IMR-90 (cell line): Measurements from ENCODE around the gene DCLK1. TPM values are rescaled to one million over a fixed set of nuclear protein-coding genes. Genes with fewer than 3 reads are reported as not detected.

Experiments
- ATAC-seq: fragments of 200-7000 bp; cut with Tn5 transposase; 2 replicates; pipeline ENCODE4 v1.9.1; 2020; ENCODE audit warnings: low read depth, mild to moderate bottlenecking, moderate library complexity
- BruUV-seq: library from RNA; stranded (reverse); fragments of 400-500 nt; replicated peaks from 2 replicates; lab custom pipeline; 2021; lab: Mats Ljungman, UMichigan
- CTCF ChIA-PET: fragments of 300-600 bp; formaldehyde crosslinking; extraction: SDS; loops from one replicate; lab custom pipeline; 2021; ENCODE audit warnings: antibody characterized with exemption; lab: Yijun Ruan, JAX
- POLR2A ChIA-PET: fragments of 300-600 bp; sonication (Branson Sonifier 250); formaldehyde crosslinking; loops from one replicate; lab custom pipeline; 2022; ENCODE audit warnings: antibody characterized with exemption; ENCODE audit not compliant: unreplicated experiment; lab: Charles Lee
- DNase-seq: peaks from one replicate; pipeline ENCODE4 v3.0.0; 2013
- H2AFZ ChIP-seq: replicated peaks from 2 replicates; pipeline ENCODE3; 2013; ENCODE audit warnings: low read length, mild to moderate bottlenecking; ENCODE audit not compliant: poor library complexity
- H2AK5ac ChIP-seq: 2 replicates; pipeline ENCODE4 v1.6.1; 2013; ENCODE audit warnings: low read depth, low read length, inconsistent platforms
- H2AK9ac ChIP-seq: replicated peaks from 2 replicates; pipeline ENCODE3; 2013; ENCODE audit warnings: mild to moderate bottlenecking, low read depth, low read length, moderate library complexity; ENCODE audit not compliant: poor library complexity
- H2BK120ac ChIP-seq: 2 replicates; pipeline ENCODE4 v1.6.1; 2013; ENCODE audit warnings: low read depth, low read length, inconsistent platforms
- H2BK15ac ChIP-seq: 3 replicates; pipeline ENCODE4 v1.6.1; 2013; ENCODE audit warnings: low read depth, low read length, inconsistent platforms
- H2BK20ac ChIP-seq: 2 replicates; pipeline ENCODE4 v1.6.1; 2013; ENCODE audit warnings: low read depth, mild to moderate bottlenecking, inconsistent platforms, low read length, moderate library complexity
- H2BK5ac ChIP-seq: 2 replicates; pipeline ENCODE4 v1.6.1; 2013; ENCODE audit warnings: mild to moderate bottlenecking, low read depth, low read length, inconsistent platforms; ENCODE audit not compliant: poor library complexity, severe bottlenecking
- H3K14ac ChIP-seq: replicated peaks from 2 replicates; pipeline ENCODE4 v1.6.1; 2013; ENCODE audit warnings: low read depth, low read length, inconsistent platforms
- H3K18ac ChIP-seq: 2 replicates; pipeline ENCODE4 v1.6.1; 2013; ENCODE audit warnings: low read depth, low read length, control low read depth
- H3K23ac ChIP-seq: 2 replicates; pipeline ENCODE4 v1.6.1; 2013; ENCODE audit warnings: low read depth, low read length, inconsistent platforms
- H3K27ac ChIP-seq: 2 replicates; pipeline ENCODE4 v1.5.1; 2013; ENCODE audit warnings: mild to moderate bottlenecking, control low read depth, low read length; ENCODE audit not compliant: insufficient read depth
- H3K27me3 ChIP-seq: 2 replicates; pipeline ENCODE4 v1.6.1; 2013; ENCODE audit warnings: low read length; ENCODE audit not compliant: control insufficient read depth, insufficient read depth
- H3K36me3 ChIP-seq: 2 replicates; pipeline ENCODE4 v1.6.1; 2013; ENCODE audit warnings: low read length, mixed read lengths; ENCODE audit not compliant: control insufficient read depth, insufficient read depth
- H3K4ac ChIP-seq: 2 replicates; pipeline ENCODE4 v1.6.1; 2013; ENCODE audit warnings: low read depth, low read length, inconsistent platforms
- H3K4me1 ChIP-seq: 2 replicates; pipeline ENCODE4 v1.6.1; 2013; ENCODE audit warnings: low read length, mixed read lengths; ENCODE audit not compliant: control insufficient read depth, insufficient read depth
- H3K4me2 ChIP-seq: 2 replicates; pipeline ENCODE4 v1.6.1; 2013; ENCODE audit warnings: low read depth, mild to moderate bottlenecking, control low read depth, low read length, moderate library complexity
- H3K4me3 ChIP-seq: 2 replicates; pipeline ENCODE4 v1.5.1; 2013; ENCODE audit warnings: low read depth, mild to moderate bottlenecking, control low read depth, low read length, moderate library complexity; ENCODE audit not compliant: insufficient read depth
- H3K56ac ChIP-seq: 2 replicates; pipeline ENCODE4 v1.6.1; 2013; ENCODE audit warnings: low read length, inconsistent platforms; ENCODE audit not compliant: insufficient read depth; ENCODE audit errors: extremely low read depth
- H3K79me1 ChIP-seq, 2 experiments: 2 replicates each; pipeline ENCODE4 v1.6.1; 2013; ENCODE audit warnings: low read length in 2 of 2, inconsistent platforms in 1 of 2, low read depth in 1 of 2
- H3K9ac ChIP-seq: 2 replicates; pipeline ENCODE4 v1.6.1; 2013; ENCODE audit warnings: low read depth, low read length, control low read depth
- H3K9me1 ChIP-seq: 2 replicates; pipeline ENCODE4 v1.6.1; 2013; ENCODE audit warnings: low read length, inconsistent platforms; ENCODE audit not compliant: insufficient read depth
- H3K9me3 ChIP-seq: 2 replicates; pipeline ENCODE4 v1.6.1; 2013; ENCODE audit warnings: low read length; ENCODE audit not compliant: control insufficient read depth, insufficient read depth
- H4K20me1 ChIP-seq: 2 replicates; pipeline ENCODE4 v1.6.1; 2013; ENCODE audit warnings: low read length, inconsistent platforms; ENCODE audit not compliant: insufficient read depth
- H4K5ac ChIP-seq: 2 replicates; pipeline ENCODE4 v1.6.1; 2013; ENCODE audit warnings: mild to moderate bottlenecking, low read depth, low read length, control low read depth
- H4K8ac ChIP-seq, 2 experiments: 2 replicates each; pipeline ENCODE4 v1.6.1; 2013; ENCODE audit warnings: low read depth in 2 of 2, low read length in 2 of 2, control low read depth in 1 of 2, inconsistent platforms in 1 of 2
- H4K91ac ChIP-seq: 2 replicates; pipeline ENCODE4 v1.6.1; 2013; ENCODE audit warnings: low read depth, low read length, inconsistent platforms; ENCODE audit not compliant: insufficient read depth
- BHLHE40 ChIP-seq: fragments of 150-350 bp; IDR thresholded peaks from 2 replicates; pipeline ENCODE4 v1.6.1; 2016; ENCODE audit warnings: mild to moderate bottlenecking, low read depth, low read length
- CEBPB ChIP-seq: IDR thresholded peaks from 2 replicates; pipeline ENCODE4 v1.6.1; 2012; ENCODE audit warnings: low read depth, low read length, improper control_type of control experiment
- CHD1 ChIP-seq: IDR thresholded peaks from 2 replicates; pipeline ENCODE4 v1.6.1; 2012; ENCODE audit warnings: low read depth, low read length, improper control_type of control experiment
- CTCF ChIP-seq: conservative IDR thresholded peaks from 2 replicates; pipeline ENCODE4 v1.5.1; 2012; ENCODE audit warnings: mild to moderate bottlenecking, low read depth, low read length, improper control_type of control experiment
- ELK1 ChIP-seq: fragments of 150-350 bp; IDR thresholded peaks from 2 replicates; pipeline ENCODE4 v1.6.1; 2016; ENCODE audit warnings: low read depth, mild to moderate bottlenecking, low read length, moderate library complexity, borderline replicate concordance
- FOS ChIP-seq: fragments of 150-350 bp; IDR thresholded peaks from 2 replicates; pipeline ENCODE4 v1.6.1; 2016; ENCODE audit warnings: low read depth, low read length
- MAFK ChIP-seq: IDR thresholded peaks from 2 replicates; pipeline ENCODE4 v1.6.1; 2012; ENCODE audit warnings: low read depth, low read length, improper control_type of control experiment
- MAZ ChIP-seq: IDR thresholded peaks from 2 replicates; pipeline ENCODE4 v1.6.1; 2012; ENCODE audit warnings: low read depth, mild to moderate bottlenecking, low read length, improper control_type of control experiment, moderate library complexity, borderline replicate concordance
- MXI1 ChIP-seq: IDR thresholded peaks from 2 replicates; pipeline ENCODE4 v1.6.1; 2012; ENCODE audit warnings: low read depth, mild to moderate bottlenecking, low read length, moderate library complexity, borderline replicate concordance
- NFE2L2 ChIP-seq: fragments of 150-350 bp; IDR thresholded peaks from 2 replicates; pipeline ENCODE4 v1.6.1; 2016; ENCODE audit warnings: low read depth, mild to moderate bottlenecking, low read length
- POLR2A ChIP-seq: IDR thresholded peaks from 2 replicates; pipeline ENCODE4 v1.6.1; 2012; ENCODE audit warnings: mild to moderate bottlenecking, low read depth, low read length
- RAD21 ChIP-seq: IDR thresholded peaks from 2 replicates; pipeline ENCODE4 v1.6.1; 2012; ENCODE audit warnings: low read length, improper control_type of control experiment
- RCOR1 ChIP-seq: IDR thresholded peaks from 2 replicates; pipeline ENCODE4 v1.6.1; 2012; ENCODE audit warnings: mild to moderate bottlenecking, low read length, improper control_type of control experiment; ENCODE audit not compliant: insufficient replicate concordance
- RFX5 ChIP-seq: IDR thresholded peaks from 2 replicates; pipeline ENCODE4 v1.8.0; 2012; ENCODE audit warnings: low read depth, mild to moderate bottlenecking, low read length, moderate library complexity
- SMC3 ChIP-seq: fragments of 150-350 bp; IDR thresholded peaks from 2 replicates; pipeline ENCODE4 v1.6.1; 2016; ENCODE audit warnings: low read depth, mild to moderate bottlenecking, antibody characterized with exemption, low read length, moderate library complexity
- USF2 ChIP-seq: fragments of 150-350 bp; IDR thresholded peaks from 2 replicates; pipeline ENCODE4 v1.6.1; 2017; ENCODE audit warnings: mild to moderate bottlenecking, antibody characterized with exemption, low read length, low read depth
- WGBS, 2 experiments: methylation state at CpG; one replicate each; pipeline versions ENCODE4 v1.1.5 to v1.1.7; 2013; ENCODE audit warnings: missing lambda C conversion rate in 2 of 2; ENCODE audit not compliant: insufficient read length in 1 of 2; ENCODE audit errors: extremely low coverage in 2 of 2; 5-methylcytosine and 5-hydroxymethylcytosine counted together
- dilution Hi-C: fragments of 300-500 bp; cut with HindIII; formaldehyde crosslinking; loops from one replicate; pipeline ENCODE4 v1.14.3; 2018; ENCODE audit warnings: low sequenced_read_pairs; ENCODE audit not compliant: unreplicated experiment
- in situ Hi-C: fragments of 300-500 bp; cut with MboI; formaldehyde crosslinking; loops from 3 replicates; pipeline ENCODE4 v1.14.3; 2019; ENCODE audit warnings: low sequenced_read_pairs, inconsistent platforms, mixed read lengths
- intact Hi-C: fragments of 100-400 bp; cut with micrococcal nuclease; formaldehyde crosslinking; loops from 2 replicates; pipeline ENCODE4 v1.10.0; 2022
- polyA plus RNA-seq, 3 experiments: library from polyadenylated mRNA; depleted of rRNA; stranded (reverse); fragments of >200 nt; gene quantifications; 2 replicates each; pipeline ENCODE4 v1.2.3, GENCODE V29; 2012; ENCODE audit warnings: low replicate concordance in 1 of 3
- total RNA-seq: library from RNA; depleted of rRNA; stranded (reverse); fragments of >200 nt; gene quantifications from 2 replicates; pipeline ENCODE4 v1.2.3, GENCODE V29; 2012

The DCLK1 gene
- total and polyA plus RNA-seq, 2 of the 4 experiments (the other 2 are of a cell fraction), result under 0.01 to 0.02 TPM

GRCh38 chr13:36014763-36015162 is 116.4 kb downstream of the DCLK1 start:
- in situ Hi-C loops, result no loop called here
- WGBS, 2 experiments, result no CpG with 5 or more reads among the region's 3 CpGs
- ATAC-seq, result no peak

More at GRCh38 chr13:36014763-36015162, 116.4 kb downstream of the DCLK1 start:
- no peak overlapping the region for H3K56ac ChIP-seq
- no peaks in the 10 kb centered on the region for H3K79me1 ChIP-seq
- POLR2A ChIA-PET, result no interaction called here
- no peak overlapping the region for H3K4me2 ChIP-seq
- no peak overlapping the region for H2BK20ac ChIP-seq
- H3K4ac ChIP-seq, result no peak overlapping the region
- H3K9me1 ChIP-seq, result no peaks in the 10 kb centered on the region
- no peak overlapping the region for H2BK120ac ChIP-seq
- dilution Hi-C loops (no loop called here), intact Hi-C loops (no loop called here)
- H4K91ac ChIP-seq, result no peak overlapping the region
- no peak overlapping the region for H3K4me3 ChIP-seq
- H2AK9ac ChIP-seq, result no peak overlapping the region
- no peak overlapping the region for H4K5ac ChIP-seq
- H3K23ac ChIP-seq, result no peak overlapping the region
- no peak overlapping the region for H3K14ac ChIP-seq
- no peak overlapping the region for H2AK5ac ChIP-seq
- H2BK5ac ChIP-seq, result no peak overlapping the region
- no peak overlapping the region for H4K8ac ChIP-seq
- H4K20me1 ChIP-seq, result no peaks in the 10 kb centered on the region
- H3K27me3 ChIP-seq, result no peaks in the 10 kb centered on the region
- H3K9ac ChIP-seq, result no peak overlapping the region
- TF ChIP-seq MAZ (no peak), SMC3 (no peak), USF2 (no peak), BHLHE40 (no peak), CTCF (no peak), CEBPB (no peak), MAFK (no peak), FOS (no peak), POLR2A (no peak), RCOR1 (no peak), MXI1 (no peak), RAD21 (no peak), CHD1 (no peak), ELK1 (no peak), RFX5 (no peak), NFE2L2 (no peak)
- H3K27ac ChIP-seq, result no peak overlapping the region
- BruUV-seq, result no TSS peak
- no peak overlapping the region for H2BK15ac ChIP-seq
- no peak overlapping the region for H2AFZ ChIP-seq
- H3K4me1 ChIP-seq, result no peaks in the 10 kb centered on the region
- H3K9me3 ChIP-seq, result no peaks in the 10 kb centered on the region
- no peaks in the 10 kb centered on the region for H3K36me3 ChIP-seq
- DNase-seq, result no peak
- H3K18ac ChIP-seq, result no peak overlapping the region
- CTCF ChIA-PET, result no interaction called here
